Spleen (tissue), 11 donors: ENCODE data around the gene HTATIP2. TPM values are rescaled to one million over a fixed set of nuclear protein-coding genes. Genes with fewer than 3 reads are reported as not detected.
A peak's percentile ranks its signal among the peaks of the same experiment; 100 is the strongest.
"Not testable (repeated sequence)": the region's sequence is repeated elsewhere in the genome, so short reads cannot be mapped to it uniquely, and the experiment has no call there.

ENCODE experiments used
- DNase-seq: peaks from one replicate; pipeline ENCODE4 v3.0.0-alpha.2; 2020
- H3K27ac ChIP-seq, 8 donors: fragments of 200-600 bp; sonication (generic) in 7 of 8; 1 replicate in 4 of 8; 2 replicates in 4 of 8; pipeline versions ENCODE4 v1.5.0 to v1.8.0; 2016 to 2021; ENCODE audit warnings: inconsistent platforms in 4 of 8, mild to moderate bottlenecking in 4 of 8, moderate library complexity in 1 of 8
- H3K27me3 ChIP-seq, 7 donors: fragments of 200-600 bp; sonication (generic) in 6 of 7; replicated peaks in 1 of 7; 1 replicate in 4 of 7; 2 replicates in 3 of 7; pipeline versions ENCODE4 v1.5.0 to v1.8.0; 2016 to 2021; ENCODE audit warnings: inconsistent platforms in 3 of 7, mild to moderate bottlenecking in 1 of 7
- H3K36me3 ChIP-seq, 6 donors: fragments of 200-600 bp; sonication (generic) in 5 of 6; 1 replicate in 4 of 6; 2 replicates in 2 of 6; pipeline versions ENCODE4 v1.5.0 to v1.8.0; 2016 to 2021; ENCODE audit warnings: inconsistent platforms in 2 of 6
- H3K4me1 ChIP-seq, 6 donors: fragments of 200-600 bp; sonication (generic) in 5 of 6; 1 replicate in 3 of 6; 2 replicates in 3 of 6; pipeline versions ENCODE4 v1.5.0 to v1.8.0; 2016 to 2021; ENCODE audit warnings: inconsistent platforms in 3 of 6
- H3K4me3 ChIP-seq, 8 donors: fragments of 200-600 bp; sonication (generic) in 7 of 8; 1 replicate in 4 of 8; 2 replicates in 4 of 8; pipeline versions ENCODE4 v1.5.0 to v1.8.0; 2016 to 2021; ENCODE audit warnings: inconsistent platforms in 4 of 8, mild to moderate bottlenecking in 4 of 8, moderate library complexity in 2 of 8
- H3K9me3 ChIP-seq, 8 donors: fragments of 200-600 bp; sonication (generic) in 7 of 8; 1 replicate in 4 of 8; 2 replicates in 4 of 8; pipeline versions ENCODE4 v1.5.0 to v1.8.0; 2016 to 2021; ENCODE audit warnings: inconsistent platforms in 4 of 8
- POLR2A ChIP-seq, 3 donors: fragments of 450-650 bp; IDR thresholded peaks; one replicate each; pipeline ENCODE4 v1.5.1; 2017; ENCODE audit warnings: antibody characterized with exemption in 3 of 3, mild to moderate bottlenecking in 1 of 3
- POLR2AphosphoS5 ChIP-seq, 3 donors: sonication (generic); formaldehyde crosslinking; IDR thresholded peaks; one replicate each; pipeline ENCODE4 v1.5.1; 2017; ENCODE audit warnings: antibody characterized with exemption in 3 of 3
- WGBS, 5 donors: extraction: QIAGEN DNeasy Blood & Tissue Kit in 3 of 5; methylation state at CpG; one replicate each; pipeline versions ENCODE4 v1.1.5 to v1.1.7; 2013 to 2018; 5-methylcytosine and 5-hydroxymethylcytosine counted together
- intact Hi-C: fragments of 100-400 bp; cut with DNase I; formaldehyde crosslinking; loops from one replicate; pipeline ENCODE4 v1.15.0; 2023; ENCODE audit warnings: low total_unique reads
- polyA plus RNA-seq, 3 donors: library from polyadenylated mRNA; stranded (reverse); fragments of 200-250 nt; gene quantifications; one replicate each; pipeline ENCODE4 v1.2.1, GENCODE V29; 2013
- total RNA-seq, 7 donors: library from RNA; depleted of rRNA in 3 of 7; stranded (reverse); fragments of >200 nt in 3 of 7; fragmentation: NEBNext Ultra II Directional in 4 of 7; extraction: Animal tissue kit (Norgen Biotek cat#: 25700) in 4 of 7; gene quantifications; one replicate each; pipeline versions ENCODE4 v1.1.0 to v1.2.1, GENCODE V29; 2016 to 2021
- TF ChIP-seq, protein P1 (sequence below), 11 experiments: fragments of 200-600 bp in 7 of 11; fragments of 450-650 bp in 4 of 11; sonication (generic) in 4 of 11; IDR thresholded peaks in 8 of 11; conservative IDR thresholded peaks in 3 of 11; 1 replicate in 7 of 11; 2 replicates in 4 of 11; pipeline versions ENCODE4 v1.4.0 to v1.8.0; 2016 to 2021; ENCODE audit warnings: antibody characterized with exemption in 11 of 11, inconsistent platforms in 4 of 11, mild to moderate bottlenecking in 1 of 11
- donor health status: healthy with polysubstance abuse.
- donor health status: DM: no; HTN: no; CAD: no; lungs with moderate emphysema.
- donor health status: DM: no; HTN: no; CAD: no.
- donor health status: Bipolar disorder and iron deficiency.
- donor health status: healthy.
- donor health status: DM: no; HTN: no; CAD: no.
- donor health status: DM: yes; HTN: yes; CAD: no.

HTATIP2 gene
- total and polyA plus RNA-seq, 10 donors = 24.3 to 70.2 (median 42.6) TPM

DNA sequence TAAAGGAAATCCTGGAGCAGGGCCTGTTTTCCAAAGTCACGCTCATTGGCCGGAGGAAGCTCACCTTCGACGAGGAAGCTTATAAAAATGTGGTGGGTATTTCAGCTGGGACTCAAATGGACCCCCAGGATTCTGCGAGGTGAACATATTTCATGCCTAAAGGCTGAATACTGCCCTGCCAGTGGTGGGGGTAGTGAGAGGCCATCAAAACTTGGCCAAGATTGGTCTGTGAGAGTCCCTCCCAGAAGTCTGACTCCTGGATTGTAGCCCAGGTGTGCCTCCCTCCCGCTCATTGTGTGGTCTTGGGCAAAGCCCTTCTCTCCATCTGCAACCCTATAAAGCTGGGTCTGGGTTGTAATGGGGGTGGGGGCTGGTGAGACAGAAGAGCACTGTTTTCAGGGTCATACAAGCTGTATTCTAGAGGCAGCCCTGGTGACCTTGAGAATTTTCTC lies 853 bp downstream of the HTATIP2 start:
- no peaks in the 10 kb centered on the region for H3K27me3 ChIP-seq
- peak overlapping the region; percentile 82 to 93 (median 85) for H3K4me3 ChIP-seq
- peaks cover 10 to 70% (median 44%) of the 10 kb centered on the region in 6 donors for H3K4me1 ChIP-seq
- DNase-seq = no peak
- H3K27ac ChIP-seq = peak overlapping the region; percentile 86 to 98 (median 92)
- 23 to 100% (median 31%) methylated on average over 1 to 6 of the region's 6 CpGs for WGBS, 5 donors
- peaks cover 0 to 29% (median 2%) of the 10 kb centered on the region in 6 donors for H3K36me3 ChIP-seq
- TF ChIP-seq POLR2AphosphoS5 (IDR thresholded peaks at IDR 0.05) (no peak), POLR2A (IDR thresholded peaks at IDR 0.05) (no peak)
- TF ChIP-seq, protein P1, sequence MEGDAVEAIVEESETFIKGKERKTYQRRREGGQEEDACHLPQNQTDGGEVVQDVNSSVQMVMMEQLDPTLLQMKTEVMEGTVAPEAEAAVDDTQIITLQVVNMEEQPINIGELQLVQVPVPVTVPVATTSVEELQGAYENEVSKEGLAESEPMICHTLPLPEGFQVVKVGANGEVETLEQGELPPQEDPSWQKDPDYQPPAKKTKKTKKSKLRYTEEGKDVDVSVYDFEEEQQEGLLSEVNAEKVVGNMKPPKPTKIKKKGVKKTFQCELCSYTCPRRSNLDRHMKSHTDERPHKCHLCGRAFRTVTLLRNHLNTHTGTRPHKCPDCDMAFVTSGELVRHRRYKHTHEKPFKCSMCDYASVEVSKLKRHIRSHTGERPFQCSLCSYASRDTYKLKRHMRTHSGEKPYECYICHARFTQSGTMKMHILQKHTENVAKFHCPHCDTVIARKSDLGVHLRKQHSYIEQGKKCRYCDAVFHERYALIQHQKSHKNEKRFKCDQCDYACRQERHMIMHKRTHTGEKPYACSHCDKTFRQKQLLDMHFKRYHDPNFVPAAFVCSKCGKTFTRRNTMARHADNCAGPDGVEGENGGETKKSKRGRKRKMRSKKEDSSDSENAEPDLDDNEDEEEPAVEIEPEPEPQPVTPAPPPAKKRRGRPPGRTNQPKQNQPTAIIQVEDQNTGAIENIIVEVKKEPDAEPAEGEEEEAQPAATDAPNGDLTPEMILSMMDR (IDR thresholded peaks at IDR 0.05 in 8 of 11, conservative IDR thresholded peaks at IDR 0.05 in 3 of 11) = no peak
- no peaks in the 10 kb centered on the region for H3K9me3 ChIP-seq
- intact Hi-C loops = no loop called here

DNA sequence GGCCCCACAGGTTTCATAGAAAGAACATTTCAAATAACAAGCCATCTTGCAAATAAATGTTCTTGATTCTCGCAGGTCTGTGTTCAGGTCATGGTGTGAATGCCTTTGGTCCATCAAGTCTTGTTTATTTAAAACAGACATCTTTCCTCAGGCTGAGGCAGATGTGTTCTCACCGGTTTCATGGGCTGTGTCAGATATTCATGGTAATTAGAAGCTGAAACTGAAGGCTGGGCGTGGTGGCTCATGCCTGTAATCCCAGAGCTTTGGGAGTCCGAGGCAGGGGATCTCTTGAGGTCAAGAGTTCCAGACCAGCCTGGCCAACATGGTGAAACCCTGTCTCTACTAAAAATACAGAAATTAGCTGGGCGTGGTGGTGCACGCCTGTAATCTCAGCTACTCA lies 2.0 kb downstream of the HTATIP2 start:
- 91 to 95% (median 94%) methylated on average over 6 of the region's 6 CpGs for WGBS, 5 donors
- Histone ChIP-seq H3K4me1 (peaks cover 10 to 66% (median 44%) of the 10 kb centered on the region in 6 donors), H3K36me3 (peaks cover 0 to 40% (median 5%) of the 10 kb centered on the region in 6 donors)
- DNase-seq, H3K27me3 ChIP-seq, H3K4me3 ChIP-seq, intact Hi-C loops, H3K27ac ChIP-seq, H3K9me3 ChIP-seq: not testable (repeated sequence)

DNA sequence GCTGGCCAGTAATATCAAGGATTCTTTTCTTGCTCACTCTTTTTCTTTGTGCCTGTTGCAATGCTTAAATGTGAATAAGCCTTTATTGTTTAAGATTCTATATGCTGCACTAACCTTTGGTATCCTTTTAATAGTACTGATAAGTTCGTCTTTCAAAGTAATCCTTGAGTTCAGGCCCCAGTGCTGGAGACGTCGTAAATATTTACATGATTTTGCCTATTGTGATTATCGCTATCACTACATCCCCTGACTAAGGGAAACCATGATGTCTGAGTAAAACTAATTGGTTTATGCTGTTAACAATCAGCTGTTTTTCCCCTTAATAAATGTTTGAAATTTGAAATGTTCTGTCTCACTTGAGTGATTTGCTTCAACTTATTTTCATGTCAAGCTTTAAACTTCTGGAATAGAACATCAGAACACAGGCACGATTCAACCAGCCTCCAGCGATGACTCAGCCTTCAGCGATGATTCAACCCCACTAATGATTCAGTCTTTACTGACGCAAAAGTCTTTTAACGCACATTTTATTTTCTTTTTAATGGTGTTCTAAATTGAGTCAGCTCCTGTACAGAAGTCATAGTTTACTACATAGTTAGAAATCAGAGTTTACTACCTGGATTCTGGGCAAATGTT lies 3.9 kb downstream of the HTATIP2 start:
- H3K27me3 ChIP-seq = no peaks in the 10 kb centered on the region
- no peaks in the 10 kb centered on the region for H3K9me3 ChIP-seq
- peaks cover 10 to 60% (median 41%) of the 10 kb centered on the region in 6 donors for H3K4me1 ChIP-seq
- intact Hi-C loops = no loop called here
- peaks cover 0 to 60% (median 12%) of the 10 kb centered on the region in 6 donors for H3K36me3 ChIP-seq
- no peak overlapping the region for H3K4me3 ChIP-seq
- peak overlapping the region in 1 of 8 donors; percentile 26 for H3K27ac ChIP-seq
- DNase-seq = no peak
- TF ChIP-seq, protein P1 (IDR thresholded peaks at IDR 0.05 in 8 of 11, conservative IDR thresholded peaks at IDR 0.05 in 3 of 11) = no peak
- no peak for TF ChIP-seq POLR2AphosphoS5 (IDR thresholded peaks at IDR 0.05)
- TF ChIP-seq POLR2A (IDR thresholded peaks at IDR 0.05) = no peak
- WGBS, 5 donors = 67 to 87% (median 76%) methylated on average over 9 of the region's 9 CpGs

DNA sequence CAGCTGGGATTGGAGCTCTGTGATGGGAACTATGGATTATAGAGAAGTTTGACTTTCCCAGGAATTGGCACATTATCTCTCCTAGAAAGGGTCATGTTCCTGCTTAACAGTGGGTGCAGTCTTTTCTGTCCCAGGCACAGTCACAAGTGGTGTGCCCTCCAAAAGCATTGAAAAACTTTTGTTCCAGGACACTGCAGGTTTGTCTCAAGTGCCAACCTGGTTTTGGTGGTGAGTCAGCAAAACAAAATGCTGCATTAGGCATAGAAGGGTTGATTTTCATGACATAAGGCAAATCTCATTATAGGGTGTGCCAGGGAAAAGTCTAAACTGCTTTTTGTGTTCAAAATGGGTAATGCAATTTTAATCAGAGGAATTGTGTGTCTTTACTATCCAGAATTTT lies 4.9 kb downstream of the HTATIP2 start:
- peaks cover 10 to 50% (median 31%) of the 10 kb centered on the region in 6 donors for H3K4me1 ChIP-seq
- H3K4me3 ChIP-seq = no peak overlapping the region
- intact Hi-C loops = no loop called here
- no peak for DNase-seq
- TF ChIP-seq, protein P1 (IDR thresholded peaks at IDR 0.05 in 8 of 11, conservative IDR thresholded peaks at IDR 0.05 in 3 of 11) = no peak
- TF ChIP-seq POLR2AphosphoS5 (IDR thresholded peaks at IDR 0.05) (no peak), POLR2A (IDR thresholded peaks at IDR 0.05) (no peak)
- no peak overlapping the region for H3K27ac ChIP-seq
- peaks cover 0 to 70% (median 12%) of the 10 kb centered on the region in 6 donors for H3K36me3 ChIP-seq
- H3K27me3 ChIP-seq = no peaks in the 10 kb centered on the region
- no peaks in the 10 kb centered on the region for H3K9me3 ChIP-seq
